Measurements from ENCODE around the gene SMIM41.
A peak's percentile ranks its signal among the peaks of the same experiment; 100 is the strongest.

DNA sequence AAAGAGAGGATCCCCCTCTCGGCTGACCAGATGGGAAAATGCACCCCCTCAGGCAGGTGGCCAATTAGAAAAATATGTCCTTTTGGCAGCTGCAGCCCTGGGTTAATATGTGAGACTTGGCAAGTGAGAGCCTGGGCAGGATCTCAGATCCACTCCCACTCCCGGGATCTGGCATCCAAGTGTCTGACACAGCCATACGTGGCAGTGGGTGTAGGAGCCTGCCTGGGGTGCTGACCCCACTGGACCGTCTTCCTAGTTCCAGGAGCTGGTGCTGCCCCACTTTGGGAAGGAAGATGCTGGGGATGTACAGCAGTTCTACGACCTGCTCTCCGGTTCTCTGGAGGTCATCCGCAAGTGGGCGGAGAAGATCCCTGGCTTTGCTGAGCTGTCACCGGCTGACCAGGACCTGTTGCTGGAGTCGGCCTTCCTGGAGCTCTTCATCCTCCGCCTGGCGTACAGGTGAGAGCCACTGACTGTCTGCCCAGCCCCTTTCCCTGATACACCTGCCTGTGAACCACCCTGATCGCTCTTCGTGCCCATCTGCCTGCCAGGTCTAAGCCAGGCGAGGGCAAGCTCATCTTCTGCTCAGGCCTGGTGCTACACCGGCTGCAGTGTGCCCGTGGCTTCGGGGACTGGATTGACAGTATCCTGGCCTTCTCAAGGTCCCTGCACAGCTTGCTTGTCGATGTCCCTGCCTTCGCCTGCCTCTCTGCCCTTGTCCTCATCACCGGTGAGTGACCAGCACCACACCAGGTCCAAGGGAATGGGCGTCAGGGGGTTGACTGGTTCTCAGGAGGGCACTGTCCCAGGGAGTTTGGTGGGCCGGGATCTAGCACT is 22.5 kb upstream of the SMIM41 start:
- TF ChIP-seq POLR2A (IDR thresholded peaks at IDR 0.05; ENCODE audit: low read depth) (no peak), POLR2AphosphoS5 (IDR thresholded peaks at IDR 0.05) (peak; percentile 62 to 92), CTCF (IDR thresholded peaks at IDR 0.05) (no peak)
